LNCaP clone FGC (cell line): ENCODE measurements around the gene CELF4.

Experiments used
- DNase-seq: peaks from one replicate; pipeline ENCODE4 v3.0.0-alpha.2; 2011; ENCODE audit warnings: low read depth
- H3K4me3 ChIP-seq: 2 replicates; pipeline ENCODE4 v1.5.1; 2011; ENCODE audit warnings: mild to moderate bottlenecking, low read depth, low read length, control low read depth
- TF ChIP-seq, protein P1 (sequence below): IDR thresholded peaks from 2 replicates; pipeline ENCODE4 v1.5.1; 2012; ENCODE audit warnings: mild to moderate bottlenecking; ENCODE audit not compliant: control insufficient read depth, insufficient read depth; ENCODE audit errors: extremely low read depth

Gene CELF4

DNA sequence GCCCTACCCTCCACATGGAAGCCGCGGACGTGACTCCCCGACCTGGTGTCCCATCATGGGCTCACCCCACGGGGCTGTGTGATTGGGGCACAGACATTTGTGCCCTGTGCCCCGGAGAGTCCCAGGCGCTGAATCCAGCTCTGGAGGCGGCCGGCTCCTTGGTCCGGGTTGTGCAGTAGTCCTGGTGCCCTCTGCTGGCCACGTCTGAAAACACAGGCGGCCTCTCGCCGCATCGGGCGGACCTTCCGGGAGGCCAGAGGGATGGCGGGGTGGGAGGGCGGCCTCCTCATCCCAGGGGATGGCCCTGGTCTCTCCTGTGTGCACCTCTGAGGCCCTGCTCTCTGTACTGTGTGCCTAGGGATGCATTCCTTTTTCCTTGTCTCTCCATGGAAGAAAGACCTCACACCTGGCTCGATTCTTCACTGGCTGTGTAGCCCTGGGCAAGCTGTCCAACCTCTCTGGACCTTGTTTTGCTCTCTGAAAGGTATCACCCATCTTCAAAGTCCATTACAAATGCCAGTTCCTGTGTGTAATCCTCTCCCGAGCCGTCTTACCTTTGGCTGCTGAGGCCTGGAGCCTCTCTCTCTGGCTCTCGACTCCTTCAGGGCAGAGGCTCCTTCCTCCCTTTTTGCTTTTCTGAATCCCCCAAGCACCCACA lies 27.6 kb downstream of the CELF4 start:
- no peak overlapping the region for H3K4me3 ChIP-seq
- TF ChIP-seq, protein P1, sequence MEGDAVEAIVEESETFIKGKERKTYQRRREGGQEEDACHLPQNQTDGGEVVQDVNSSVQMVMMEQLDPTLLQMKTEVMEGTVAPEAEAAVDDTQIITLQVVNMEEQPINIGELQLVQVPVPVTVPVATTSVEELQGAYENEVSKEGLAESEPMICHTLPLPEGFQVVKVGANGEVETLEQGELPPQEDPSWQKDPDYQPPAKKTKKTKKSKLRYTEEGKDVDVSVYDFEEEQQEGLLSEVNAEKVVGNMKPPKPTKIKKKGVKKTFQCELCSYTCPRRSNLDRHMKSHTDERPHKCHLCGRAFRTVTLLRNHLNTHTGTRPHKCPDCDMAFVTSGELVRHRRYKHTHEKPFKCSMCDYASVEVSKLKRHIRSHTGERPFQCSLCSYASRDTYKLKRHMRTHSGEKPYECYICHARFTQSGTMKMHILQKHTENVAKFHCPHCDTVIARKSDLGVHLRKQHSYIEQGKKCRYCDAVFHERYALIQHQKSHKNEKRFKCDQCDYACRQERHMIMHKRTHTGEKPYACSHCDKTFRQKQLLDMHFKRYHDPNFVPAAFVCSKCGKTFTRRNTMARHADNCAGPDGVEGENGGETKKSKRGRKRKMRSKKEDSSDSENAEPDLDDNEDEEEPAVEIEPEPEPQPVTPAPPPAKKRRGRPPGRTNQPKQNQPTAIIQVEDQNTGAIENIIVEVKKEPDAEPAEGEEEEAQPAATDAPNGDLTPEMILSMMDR = peak; percentile 90
- DNase-seq = no peak

DNA sequence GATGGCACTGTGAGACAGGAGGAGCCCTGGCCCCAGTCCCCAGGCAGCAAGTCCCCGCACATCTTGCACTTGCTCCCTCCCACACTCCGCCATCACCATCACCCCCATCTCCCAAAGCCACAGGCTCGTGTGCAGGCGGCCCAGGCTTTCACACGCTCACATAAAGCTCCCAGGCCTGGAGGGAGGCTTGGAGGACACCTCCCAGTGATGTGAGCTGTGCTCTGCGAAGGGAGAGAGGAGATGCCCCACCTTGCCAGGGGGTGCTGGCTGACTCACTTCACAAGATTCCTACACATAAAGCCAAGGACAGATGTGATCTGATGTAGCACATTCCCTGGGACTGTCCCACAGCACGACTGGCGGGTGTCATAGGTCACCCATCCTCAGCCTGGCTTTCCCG lies 28.9 kb downstream of the CELF4 start:
- H3K4me3 ChIP-seq = no peak overlapping the region
- TF ChIP-seq, protein P1 = no peak

DNA sequence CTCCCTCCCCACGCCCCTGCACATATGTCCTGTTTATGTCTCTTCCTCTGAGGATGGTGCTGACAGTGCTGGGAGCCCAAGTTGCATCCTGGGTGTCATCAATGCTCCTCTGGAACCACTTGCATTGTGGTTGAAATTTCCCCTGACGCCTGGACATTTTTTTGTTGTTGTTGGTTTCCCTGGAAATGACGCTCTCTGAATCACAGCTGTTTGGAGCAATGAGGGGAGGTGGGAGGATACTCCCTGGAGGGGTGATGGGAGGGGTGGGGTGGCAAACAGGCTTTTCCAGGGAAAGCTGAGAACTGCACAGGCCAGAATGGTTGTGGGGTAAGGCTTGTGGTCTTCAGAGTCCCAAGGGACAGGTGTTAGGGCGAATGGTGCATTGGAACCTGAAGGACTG lies 29.6 kb downstream of the CELF4 start:
- H3K4me3 ChIP-seq = no peak overlapping the region
- TF ChIP-seq, protein P1 = no peak
- DNase-seq = no peak

More for the DNA sequence above, 28.9 kb downstream of the CELF4 start:
- DNase-seq = no peak

DNA sequence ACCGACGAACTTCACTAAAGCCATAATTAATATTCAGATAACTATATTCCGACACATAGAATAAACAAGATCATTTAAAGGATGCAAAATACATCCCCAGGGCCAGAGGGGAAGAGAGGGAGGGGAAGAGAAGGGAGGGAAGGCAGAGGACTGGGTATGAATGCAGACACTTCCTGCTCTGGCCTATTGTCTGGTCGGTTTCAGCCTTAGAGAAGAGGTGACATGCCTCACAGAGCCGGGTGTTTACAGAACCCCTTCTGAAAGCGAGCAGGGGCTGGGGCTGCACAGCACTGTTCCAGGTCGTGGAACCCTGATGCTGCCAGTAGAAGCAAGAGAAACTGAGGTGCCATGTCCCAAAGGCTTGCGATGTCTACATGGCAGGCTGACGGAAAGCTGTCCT lies 31.0 kb downstream of the CELF4 start:
- no peak overlapping the region for H3K4me3 ChIP-seq
- DNase-seq = no peak
- TF ChIP-seq, protein P1 = no peak

DNA sequence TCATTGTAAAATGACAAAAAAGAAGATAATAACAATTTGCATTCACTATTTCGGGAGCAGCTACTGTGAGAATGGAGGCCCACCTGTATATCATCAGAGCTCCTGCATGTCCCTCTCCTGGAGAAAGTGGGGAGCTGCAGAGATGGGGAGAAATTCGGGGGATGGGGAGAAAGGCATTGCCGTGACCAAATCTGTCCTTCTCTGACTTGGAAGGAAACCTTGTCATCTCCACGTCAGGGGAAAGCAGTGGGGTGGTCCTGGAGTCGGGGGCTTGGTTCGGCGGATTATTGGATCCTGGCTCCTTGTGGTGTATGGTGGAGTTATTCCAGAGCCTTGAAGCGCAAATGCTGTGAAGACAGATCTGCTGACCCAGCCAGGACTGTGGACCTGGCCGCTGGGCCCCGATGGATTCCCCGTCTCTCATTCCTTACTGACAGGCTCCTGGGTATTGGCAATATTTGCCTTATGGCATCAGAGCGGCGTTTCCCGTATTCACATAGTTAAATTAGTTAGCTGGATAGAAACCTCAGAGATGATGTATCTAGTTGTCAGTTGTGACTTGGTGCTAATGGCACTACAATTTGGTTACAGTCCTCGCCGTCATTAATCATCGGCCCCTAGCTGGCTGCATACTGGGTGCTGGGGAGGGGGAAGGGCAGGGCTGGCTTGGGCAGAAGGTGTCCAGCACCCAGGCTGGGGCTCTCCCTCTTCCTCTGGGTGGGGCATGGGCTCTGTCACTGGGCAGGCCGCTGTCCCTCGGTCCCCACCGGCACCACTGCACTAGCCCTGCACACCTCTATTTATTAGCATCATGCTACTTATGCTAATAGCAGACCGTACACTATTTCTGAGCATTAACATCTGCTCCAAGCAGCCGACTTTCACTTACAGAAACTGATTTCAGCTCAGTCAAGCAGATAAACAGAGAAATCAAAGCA lies 31.7 kb downstream of the CELF4 start:
- H3K4me3 ChIP-seq = no peak overlapping the region
- TF ChIP-seq, protein P1 = no peak
- no peak for DNase-seq

DNA sequence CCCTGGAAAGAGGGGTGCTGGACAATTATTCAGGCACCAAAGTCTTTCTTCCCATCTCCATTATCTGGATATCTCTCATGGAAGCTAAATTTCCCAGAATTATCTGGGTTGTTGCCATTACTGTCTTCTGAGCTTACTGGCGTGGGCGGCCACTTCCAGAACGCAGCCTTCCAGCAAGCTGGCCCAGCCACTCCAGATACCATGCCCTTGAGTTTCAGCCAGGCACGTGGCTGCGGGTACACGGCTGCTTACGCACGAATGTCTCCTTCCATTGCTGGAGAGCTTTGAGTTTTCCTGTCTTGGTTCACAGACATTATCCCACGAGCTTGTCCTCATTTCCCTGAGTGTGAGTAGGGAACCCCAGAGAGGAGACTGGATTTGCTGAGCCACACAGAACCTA lies 32.7 kb downstream of the CELF4 start:
- no peak for DNase-seq
- no peak overlapping the region for H3K4me3 ChIP-seq
- TF ChIP-seq, protein P1 = no peak
